ENCODE results near the gene NCOA3. TPM values are rescaled to one million over a fixed set of nuclear protein-coding genes. Genes with fewer than 3 reads are reported as not detected.

NCOA3 gene
- total and polyA plus RNA-seq, 12 donors: 8.0 to 30.2 (median 21.4) TPM

DNA sequence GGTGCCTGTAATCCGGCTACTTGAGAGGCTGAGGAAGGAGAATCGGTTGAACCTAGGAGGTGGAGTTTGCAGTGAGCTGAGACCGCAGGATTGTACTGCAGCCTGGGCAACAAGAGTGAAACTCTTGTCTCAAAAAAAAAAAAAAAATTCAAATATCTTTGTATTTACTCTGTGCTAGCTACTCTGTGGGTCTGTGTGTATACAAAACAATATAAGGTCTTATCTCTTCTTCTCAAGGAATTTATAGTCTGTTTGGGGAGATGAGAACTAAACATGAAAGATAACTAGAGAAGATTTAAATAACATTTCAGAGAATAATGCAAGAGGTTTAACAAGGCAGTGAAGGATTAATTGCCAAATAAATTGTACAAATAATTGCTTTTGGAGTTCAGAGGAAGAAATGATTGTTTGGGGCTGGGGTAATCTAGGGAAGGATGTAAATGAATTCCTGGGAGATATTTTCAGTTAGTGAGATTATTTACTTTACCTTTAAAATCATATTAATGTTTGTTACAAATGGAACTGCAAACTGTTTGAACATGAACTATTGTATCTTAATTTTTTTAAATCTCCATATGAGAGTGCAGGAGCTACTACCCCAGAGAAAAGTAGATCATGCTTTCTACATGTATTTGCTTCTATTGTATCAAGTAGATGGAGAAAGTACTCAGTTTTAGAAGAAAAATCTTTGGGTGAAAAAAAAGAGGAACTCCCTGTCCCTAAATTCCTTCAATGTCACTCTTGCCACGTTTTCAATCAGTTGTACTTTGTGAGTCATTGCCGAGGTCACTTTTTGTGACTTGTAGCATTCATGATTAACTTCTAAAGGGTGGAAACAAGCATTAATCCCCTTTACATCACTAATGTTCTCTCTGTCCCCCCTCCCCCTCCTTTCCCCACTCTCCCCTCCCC is 39.0 kb downstream of the NCOA3 start:
- Histone ChIP-seq H3K4me1 (peaks cover 5 to 68% (median 54%) of the 10 kb centered on the region in 9 donors), H3K9me3 (no peaks in the 10 kb centered on the region), H3K27me3 (no peaks in the 10 kb centered on the region), H3K4me3 (no peak overlapping the region), H3K36me3 (no peaks in the 10 kb centered on the region), H3K27ac (no peak overlapping the region)
- 64 to 71% methylated on average over 5 of the region's 5 CpGs for WGBS, 2 donors
- intact Hi-C loops (cut with DNase I): loop anchor here in 2 of 10 donors (5.0 kb wide), 2 partner anchors 33 to 38 kb away; partner anchors contain the start of gene NCOA3 (in 1 of the 2)
- DNase-seq (no peak), ATAC-seq (no peak)
- TF ChIP-seq, protein P1, sequence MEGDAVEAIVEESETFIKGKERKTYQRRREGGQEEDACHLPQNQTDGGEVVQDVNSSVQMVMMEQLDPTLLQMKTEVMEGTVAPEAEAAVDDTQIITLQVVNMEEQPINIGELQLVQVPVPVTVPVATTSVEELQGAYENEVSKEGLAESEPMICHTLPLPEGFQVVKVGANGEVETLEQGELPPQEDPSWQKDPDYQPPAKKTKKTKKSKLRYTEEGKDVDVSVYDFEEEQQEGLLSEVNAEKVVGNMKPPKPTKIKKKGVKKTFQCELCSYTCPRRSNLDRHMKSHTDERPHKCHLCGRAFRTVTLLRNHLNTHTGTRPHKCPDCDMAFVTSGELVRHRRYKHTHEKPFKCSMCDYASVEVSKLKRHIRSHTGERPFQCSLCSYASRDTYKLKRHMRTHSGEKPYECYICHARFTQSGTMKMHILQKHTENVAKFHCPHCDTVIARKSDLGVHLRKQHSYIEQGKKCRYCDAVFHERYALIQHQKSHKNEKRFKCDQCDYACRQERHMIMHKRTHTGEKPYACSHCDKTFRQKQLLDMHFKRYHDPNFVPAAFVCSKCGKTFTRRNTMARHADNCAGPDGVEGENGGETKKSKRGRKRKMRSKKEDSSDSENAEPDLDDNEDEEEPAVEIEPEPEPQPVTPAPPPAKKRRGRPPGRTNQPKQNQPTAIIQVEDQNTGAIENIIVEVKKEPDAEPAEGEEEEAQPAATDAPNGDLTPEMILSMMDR (IDR thresholded peaks at IDR 0.05): no peak

DNA sequence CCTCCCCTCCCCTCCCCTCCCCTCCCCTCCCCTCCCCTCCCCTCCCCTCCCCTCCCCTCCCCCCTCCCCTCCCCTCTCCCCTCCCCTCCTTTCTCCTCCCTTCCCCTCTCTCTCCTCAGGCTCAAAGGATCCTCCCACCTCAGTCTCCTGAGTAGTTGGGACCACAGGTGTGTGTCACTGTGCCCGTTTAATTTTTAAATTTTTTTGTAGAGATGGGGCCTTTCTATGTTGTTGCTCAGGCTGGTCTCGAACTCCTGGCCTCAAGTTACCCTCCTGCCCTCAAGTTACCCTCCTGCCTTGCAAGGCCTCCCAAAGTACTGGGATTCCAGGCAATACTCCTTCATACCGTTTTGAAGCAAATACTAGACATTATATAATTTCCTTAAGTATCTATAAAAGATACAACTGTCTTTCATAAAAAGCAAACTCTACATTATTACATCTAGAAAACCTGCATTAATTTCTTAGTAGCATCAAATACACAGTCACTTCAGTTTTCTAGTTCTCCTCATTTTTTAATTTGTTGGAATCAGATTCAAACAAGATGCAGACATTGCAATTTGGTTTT is 39.8 kb downstream of the NCOA3 start:
- no peaks in the 10 kb centered on the region for H3K27me3 ChIP-seq
- H3K4me1 ChIP-seq: peaks cover 5 to 75% (median 59%) of the 10 kb centered on the region in 9 donors
- H3K4me3 ChIP-seq: no peak overlapping the region
- H3K9me3 ChIP-seq: no peaks in the 10 kb centered on the region
- no peak for DNase-seq
- H3K27ac ChIP-seq: no peak overlapping the region
- no peak for ATAC-seq
- H3K36me3 ChIP-seq: no peaks in the 10 kb centered on the region
- intact Hi-C loops (cut with DNase I): loop anchor here in 2 of 10 donors (5.0 kb wide), 2 partner anchors 34 to 39 kb away; partner anchors contain the start of gene NCOA3 (in 1 of the 2)
- 75 to 77% methylated on average over 3 of the region's 3 CpGs for WGBS, 2 donors
- TF ChIP-seq, protein P1 (IDR thresholded peaks at IDR 0.05): no peak

DNA sequence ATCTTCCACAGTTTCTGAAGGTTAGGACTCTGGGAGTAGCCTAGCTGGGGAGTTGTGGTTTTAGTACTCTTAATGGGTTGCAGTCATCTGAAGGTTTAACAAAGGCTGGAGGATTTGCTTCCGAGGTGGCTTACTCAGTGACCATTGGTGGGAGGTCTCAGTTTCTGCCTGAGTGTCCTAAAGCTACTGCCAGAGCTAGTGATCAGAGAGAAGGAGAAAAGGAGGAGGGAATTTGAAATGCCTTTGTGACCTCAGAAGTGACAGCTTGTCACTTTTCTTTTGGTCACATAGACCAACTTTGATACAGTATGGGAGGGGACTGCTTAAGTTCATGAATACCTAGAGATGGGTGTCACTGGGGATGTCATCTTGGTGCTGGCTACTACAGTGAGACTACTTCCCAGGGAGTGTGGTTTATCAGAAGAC is 41.3 kb downstream of the NCOA3 start:
- DNase-seq: no peak
- 69 to 92% methylated on average over 1 of the region's 1 CpG for WGBS, 2 donors
- Histone ChIP-seq H3K27me3 (no peaks in the 10 kb centered on the region), H3K4me3 (no peak overlapping the region), H3K36me3 (peaks cover 0 to 4% (median 0%) of the 10 kb centered on the region in 9 donors), H3K4me1 (peaks cover 8 to 79% (median 59%) of the 10 kb centered on the region in 9 donors), H3K9me3 (no peaks in the 10 kb centered on the region), H3K27ac (no peak overlapping the region)
- intact Hi-C loops (cut with DNase I): loop anchor here in 2 of 10 donors (5.0 kb wide), 2 partner anchors 36 to 41 kb away; partner anchors contain the start of gene NCOA3 (in 1 of the 2)
- TF ChIP-seq, protein P1 (IDR thresholded peaks at IDR 0.05): no peak
- ATAC-seq: peak in 2 of 8 donors; percentile 23 to 38

DNA sequence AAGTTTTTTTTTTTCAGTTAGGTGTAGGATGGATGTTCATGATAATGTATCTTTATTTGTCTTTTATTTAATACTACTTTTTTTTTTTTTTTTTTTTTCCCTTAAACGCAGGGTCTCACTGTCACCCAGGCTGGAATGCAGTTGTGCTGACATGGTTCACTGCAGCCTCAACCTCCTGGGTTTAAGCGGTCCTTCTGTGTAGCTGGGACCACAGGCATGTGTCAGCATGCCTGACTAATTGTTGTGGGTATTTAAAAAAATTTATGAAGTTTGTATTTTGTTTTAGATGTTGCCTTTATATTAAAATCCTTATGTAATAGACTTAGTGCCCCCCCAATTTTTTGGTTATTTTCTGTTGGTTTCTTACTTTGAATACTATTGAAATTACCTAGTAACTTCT is 42.6 kb downstream of the NCOA3 start:
- H3K4me3 ChIP-seq: no peak overlapping the region
- 25 to 37% methylated on average over 2 of the region's 2 CpGs for WGBS, 2 donors
- H3K9me3 ChIP-seq: no peaks in the 10 kb centered on the region
- TF ChIP-seq, protein P1 (IDR thresholded peaks at IDR 0.05): no peak
- peaks cover 0 to 4% (median 0%) of the 10 kb centered on the region in 9 donors for H3K36me3 ChIP-seq
- no peak for ATAC-seq
- no peak for DNase-seq
- no peak overlapping the region for H3K27ac ChIP-seq
- peaks cover 8 to 69% (median 56%) of the 10 kb centered on the region in 9 donors for H3K4me1 ChIP-seq
- intact Hi-C loops (cut with DNase I): loop anchor here in 2 of 10 donors (5.0 kb wide), 2 partner anchors 37 to 42 kb away; partner anchors contain the start of gene NCOA3 (in 1 of the 2)
- H3K27me3 ChIP-seq: no peaks in the 10 kb centered on the region
